NK-92 (cell line): ENCODE results near the gene ANKLE1.

Experiments
- DNase-seq: peaks from one replicate; lab custom pipeline; 2025; ENCODE audit not compliant: unreplicated experiment; lab: John Stamatoyannopoulos, UW

The ANKLE1 gene

DNA sequence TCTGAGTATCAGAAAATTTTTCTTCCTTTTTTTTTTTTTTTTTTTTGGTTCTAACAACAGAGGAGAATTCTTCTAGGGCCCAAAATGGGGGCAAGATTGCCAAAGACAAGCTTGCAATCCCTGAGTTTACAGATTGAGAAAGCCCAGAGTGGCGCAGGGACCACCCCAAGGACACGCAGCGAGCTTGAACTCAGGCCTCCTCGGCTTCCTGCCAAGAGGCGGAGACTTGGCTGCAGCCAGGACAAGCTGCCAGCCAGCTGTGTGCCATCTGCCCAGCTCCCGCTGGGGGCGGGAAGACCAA lies 23.5 kb downstream of the ANKLE1 start:
- no peak for DNase-seq

GRCh38 chr19:17305517-17306284 lies 24.0 kb downstream of the ANKLE1 start, which contains the start of gene MRPL34:
Gene MRPL34 (plus strand): TSS chr19:17305872. CDS start chr19:17305893, 21 bp downstream.
- DNase-seq = peak; percentile 85

GRCh38 chr19:17306285-17306714 lies 24.6 kb downstream of the ANKLE1 start:
- no peak for DNase-seq

DNA sequence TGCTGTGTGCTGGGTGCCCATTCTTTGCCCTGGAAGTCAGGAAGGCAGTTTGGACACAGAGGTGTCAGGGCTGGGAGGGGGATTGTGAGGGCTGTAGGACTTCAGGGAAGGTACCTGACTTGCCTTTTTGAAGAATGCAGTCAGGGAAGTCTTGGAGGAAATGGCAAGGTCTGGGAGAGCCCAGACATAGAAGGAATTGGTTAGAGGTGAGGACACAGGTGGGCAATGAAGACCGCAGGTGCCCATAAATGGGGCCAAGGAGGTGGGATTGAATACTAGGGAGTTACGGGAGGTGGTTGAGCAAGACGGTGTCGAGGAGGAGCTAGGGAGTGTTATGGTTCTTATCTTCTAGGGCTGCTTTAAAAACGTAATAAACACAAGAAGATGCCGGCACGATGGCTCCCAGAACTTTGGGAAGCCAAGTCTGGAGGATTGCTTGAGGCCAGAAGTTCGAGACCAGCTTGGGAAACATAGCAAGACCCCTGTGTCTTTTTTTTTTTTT lies 26.2 kb downstream of the ANKLE1 start:
- no peak for DNase-seq

- peak; percentile 99 for DNase-seq
Measured at GRCh38 chr19:17309198-17309964, 27.7 kb downstream of the ANKLE1 start, which contains the start of gene DDA1. Gene DDA1 (plus strand): TSS chr19:17309563. CDS start chr19:17309655, 92 bp downstream.

- DNase-seq = no peak
Measured at GRCh38 chr19:17309965-17310461, 28.3 kb downstream of the ANKLE1 start.

- DNase-seq = no peak
Measured at GRCh38 chr19:17311455-17312188, 29.9 kb downstream of the ANKLE1 start.

GRCh38 chr19:17312189-17313113 lies 30.8 kb downstream of the ANKLE1 start:
- no peak for DNase-seq

- DNase-seq = no peak
Measured at GRCh38 chr19:17314007-17314593, 32.4 kb downstream of the ANKLE1 start.

GRCh38 chr19:17318966-17319365 lies 37.3 kb downstream of the ANKLE1 start:
- no peak for DNase-seq

GRCh38 chr19:17319473-17320238 lies 38.0 kb downstream of the ANKLE1 start:
- DNase-seq = no peak

GRCh38 chr19:17320435-17320834 lies 38.7 kb downstream of the ANKLE1 start:
- DNase-seq = no peak

- DNase-seq = no peak
Measured at GRCh38 chr19:17321655-17322489, 40.2 kb downstream of the ANKLE1 start.

DNA sequence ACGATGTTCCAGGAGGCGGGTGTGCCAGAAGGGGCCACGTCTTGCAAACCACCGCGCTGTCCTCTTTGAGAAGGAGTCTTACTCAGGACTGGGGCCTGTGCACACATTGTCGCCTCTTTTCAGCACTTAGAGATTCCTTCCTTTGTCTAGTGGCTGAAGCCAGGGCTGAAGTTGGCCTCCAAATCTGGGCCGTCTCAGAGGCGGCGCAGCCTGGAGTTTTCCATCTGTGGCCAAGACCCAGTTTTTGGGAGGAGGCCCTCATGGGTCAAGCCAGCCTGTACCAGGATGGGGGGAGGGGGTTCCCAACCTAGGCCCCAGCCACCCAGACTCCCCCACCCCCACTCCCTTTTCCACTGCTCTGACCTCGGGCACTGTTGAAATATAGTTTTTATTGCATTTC lies 41.2 kb downstream of the ANKLE1 start:
- DNase-seq = no peak

DNA sequence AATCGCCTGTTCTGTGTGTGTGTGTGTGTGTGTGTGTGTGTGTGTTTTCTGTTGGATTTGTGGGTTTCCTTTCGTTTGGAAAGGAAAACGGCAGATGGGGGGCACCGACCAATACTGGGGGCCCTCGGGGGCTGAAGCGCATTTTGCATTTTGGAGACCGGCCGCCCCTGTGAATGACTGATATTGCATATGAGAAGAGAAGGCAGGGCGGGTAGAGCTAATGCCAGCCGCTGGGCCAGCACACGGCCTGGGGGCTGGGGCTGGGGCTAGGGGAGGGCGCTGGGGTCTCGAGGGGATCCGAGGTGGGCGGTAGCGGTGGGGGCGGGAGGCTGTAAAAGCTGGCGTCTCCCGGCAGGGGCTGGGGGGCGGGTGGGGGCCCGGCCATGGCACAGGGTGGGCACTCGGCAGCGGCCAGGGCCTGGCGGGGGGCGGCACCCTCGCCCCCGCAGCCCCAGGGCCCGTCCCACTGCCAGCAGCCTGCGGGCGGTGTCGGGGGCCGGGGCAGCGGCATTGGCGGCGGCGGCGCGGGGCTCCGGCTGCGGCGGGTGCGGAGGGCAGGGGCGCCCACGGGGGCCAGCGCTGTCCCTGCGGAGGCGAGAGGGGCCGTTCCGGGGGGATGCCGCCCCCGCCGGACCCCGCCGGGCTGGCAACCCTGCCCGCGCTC lies 41.7 kb downstream of the ANKLE1 start:
- DNase-seq = no peak

GRCh38 chr19:17323964-17324332 lies 42.2 kb downstream of the ANKLE1 start:
- DNase-seq = no peak

DNA sequence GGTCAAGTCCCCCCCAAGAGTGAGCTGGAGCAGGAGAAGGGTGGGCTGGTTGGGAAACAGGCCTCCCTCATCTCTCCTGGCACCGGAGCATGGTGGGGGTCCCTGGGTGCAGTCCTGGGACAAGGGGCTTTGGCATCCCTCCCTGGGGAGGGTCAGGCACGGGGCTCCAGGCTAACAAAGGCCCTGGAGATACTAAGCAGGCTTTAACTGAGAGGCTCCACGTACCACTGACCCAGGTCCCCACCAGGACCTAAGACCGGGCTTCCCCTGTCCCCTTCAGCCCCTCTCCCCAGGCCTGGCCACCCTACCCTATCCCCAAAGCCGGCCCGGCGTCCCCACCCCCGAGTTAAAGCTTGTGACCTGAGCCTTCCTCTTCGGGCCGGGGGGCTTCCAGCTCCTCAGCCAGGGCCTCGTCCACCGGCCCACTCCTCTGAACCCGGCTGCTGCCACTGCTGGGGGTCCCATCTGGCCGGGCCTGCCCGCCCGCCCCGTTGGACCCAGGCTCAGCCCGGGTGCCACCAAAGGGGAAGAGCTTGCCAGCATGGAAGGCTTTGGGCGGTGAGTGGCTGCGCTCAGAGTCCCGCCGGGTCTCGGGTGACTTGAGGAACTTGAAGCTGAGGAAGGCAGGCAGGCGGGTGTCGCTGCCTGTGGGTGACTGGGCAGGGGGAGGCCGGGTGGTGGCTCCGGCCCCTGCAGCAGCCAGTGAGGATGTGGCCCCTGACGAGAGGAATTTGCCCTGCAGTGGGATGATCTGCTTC lies 42.8 kb downstream of the ANKLE1 start:
- no peak for DNase-seq
